22Rv1 (cell line): ENCODE data around the gene ATRAID.
A peak's percentile ranks its signal among the peaks of the same experiment; 100 is the strongest.

Experiments used
- ZFX ChIP-seq: fragments of 450-650 bp; IDR thresholded peaks from 2 replicates; pipeline ENCODE4 v1.6.1; 2017; ENCODE audit warnings: antibody characterized with exemption, borderline replicate concordance
- TF ChIP-seq, protein P1 (sequence below): fragments of 450-650 bp; IDR thresholded peaks from 2 replicates; pipeline ENCODE4 v1.5.1; 2017; ENCODE audit warnings: mild to moderate bottlenecking

DNA sequence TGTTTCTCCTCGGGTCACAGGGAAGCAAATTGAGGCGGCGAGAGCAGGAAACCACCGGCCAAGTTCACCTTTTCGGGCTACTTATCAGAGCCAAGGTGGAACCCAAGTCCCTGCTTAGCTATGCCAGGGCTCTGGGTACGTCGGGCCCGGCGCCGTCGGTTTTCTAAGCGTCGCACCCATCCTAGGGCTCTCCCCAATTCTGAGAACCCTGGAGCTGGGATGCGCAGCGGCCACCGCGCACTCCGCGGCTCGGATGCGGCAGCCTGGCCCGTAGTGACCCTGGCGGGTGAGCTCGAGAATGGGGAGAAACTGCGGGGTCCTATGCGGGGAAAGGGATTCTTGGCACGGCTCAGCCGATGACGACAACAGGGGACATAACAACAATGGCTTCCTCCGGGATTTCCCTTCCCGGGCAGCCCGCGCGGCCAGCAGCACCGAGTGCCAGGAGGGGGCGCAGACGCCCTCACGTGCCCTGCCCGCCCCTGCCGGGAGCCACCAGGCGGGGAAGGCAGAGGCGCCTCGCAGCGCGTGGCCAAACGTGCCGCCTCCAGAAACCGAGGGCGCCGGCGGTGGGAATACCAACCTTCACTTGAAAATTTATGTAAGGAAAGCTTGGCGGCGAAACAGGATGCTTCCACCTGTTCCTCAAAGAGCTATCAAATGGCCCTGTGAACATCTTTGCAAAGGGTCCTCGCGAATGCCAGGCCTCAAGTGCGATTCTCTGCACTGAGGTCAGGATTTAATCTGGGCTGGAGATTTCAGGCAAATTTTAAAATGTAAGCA is 53.1 kb downstream of the ATRAID start:
- TF ChIP-seq, protein P1, sequence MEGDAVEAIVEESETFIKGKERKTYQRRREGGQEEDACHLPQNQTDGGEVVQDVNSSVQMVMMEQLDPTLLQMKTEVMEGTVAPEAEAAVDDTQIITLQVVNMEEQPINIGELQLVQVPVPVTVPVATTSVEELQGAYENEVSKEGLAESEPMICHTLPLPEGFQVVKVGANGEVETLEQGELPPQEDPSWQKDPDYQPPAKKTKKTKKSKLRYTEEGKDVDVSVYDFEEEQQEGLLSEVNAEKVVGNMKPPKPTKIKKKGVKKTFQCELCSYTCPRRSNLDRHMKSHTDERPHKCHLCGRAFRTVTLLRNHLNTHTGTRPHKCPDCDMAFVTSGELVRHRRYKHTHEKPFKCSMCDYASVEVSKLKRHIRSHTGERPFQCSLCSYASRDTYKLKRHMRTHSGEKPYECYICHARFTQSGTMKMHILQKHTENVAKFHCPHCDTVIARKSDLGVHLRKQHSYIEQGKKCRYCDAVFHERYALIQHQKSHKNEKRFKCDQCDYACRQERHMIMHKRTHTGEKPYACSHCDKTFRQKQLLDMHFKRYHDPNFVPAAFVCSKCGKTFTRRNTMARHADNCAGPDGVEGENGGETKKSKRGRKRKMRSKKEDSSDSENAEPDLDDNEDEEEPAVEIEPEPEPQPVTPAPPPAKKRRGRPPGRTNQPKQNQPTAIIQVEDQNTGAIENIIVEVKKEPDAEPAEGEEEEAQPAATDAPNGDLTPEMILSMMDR: peak; percentile 79
- no peak for TF ChIP-seq ZFX
